Coronary artery (tissue), 2 donors: ENCODE measurements around the gene CSTF2.

Experiments
- DNase-seq: peaks from one replicate; pipeline ENCODE4 v3.0.0-alpha.2; 2017; ENCODE audit warnings: low spot score
- H3K27ac ChIP-seq, 2 donors: fragments of 200-600 bp; sonication (generic); one replicate each; pipeline ENCODE4 v1.5.1; 2016 to 2019
- H3K4me3 ChIP-seq: fragments of 200-600 bp; sonication (generic); 2 replicates; pipeline ENCODE4 v1.5.1; 2016; ENCODE audit warnings: mild to moderate bottlenecking, moderate library complexity
- CTCF ChIP-seq: fragments of 200-600 bp; sonication (generic); IDR thresholded peaks from one replicate; pipeline ENCODE4 v1.5.1; 2019; ENCODE audit warnings: antibody characterized with exemption

CSTF2 gene

GRCh38 chrX:100870527-100870926 lies 50.3 kb downstream of the CSTF2 start:
- no peak for DNase-seq
- no peak overlapping the region for H3K4me3 ChIP-seq
- TF ChIP-seq CTCF, result no peak
- H3K27ac ChIP-seq, result no peak overlapping the region

GRCh38 chrX:100871594-100872560 lies 51.7 kb downstream of the CSTF2 start:
- Histone ChIP-seq H3K4me3 (no peak overlapping the region), H3K27ac (no peak overlapping the region)
- DNase-seq, result no peak
- no peak for TF ChIP-seq CTCF

GRCh38 chrX:100874325-100874724 lies 54.1 kb downstream of the CSTF2 start, which contains the start of gene NOX1:
NOX1 (minus strand) TSS chrX:100874359; CDS start chrX:100874139, 220 bp downstream.
- H3K4me3 ChIP-seq, result no peak within 1 kb of the TSS
- H3K27ac ChIP-seq, result no peak within 1 kb of the TSS
- no peak for TF ChIP-seq CTCF
- DNase-seq, result no peak

- Histone ChIP-seq H3K27ac (no peak overlapping the region), H3K4me3 (no peak overlapping the region)
- no peak for DNase-seq
- TF ChIP-seq CTCF, result no peak
Observed at GRCh38 chrX:100880368-100880767, 60.2 kb downstream of the CSTF2 start.

- no peak for TF ChIP-seq CTCF
- no peak overlapping the region for H3K4me3 ChIP-seq
- no peak overlapping the region for H3K27ac ChIP-seq
- DNase-seq, result no peak
Observed at GRCh38 chrX:100883654-100884053, 63.5 kb downstream of the CSTF2 start.
